Gastroesophageal sphincter (tissue), 2 donors: ENCODE measurements around the gene DCST1.

ENCODE experiments used
- POLR2A ChIP-seq, 2 donors: fragments of 450-650 bp; IDR thresholded peaks; one replicate each; pipeline ENCODE4 v1.6.1; 2017; ENCODE audit warnings: antibody characterized with exemption in 2 of 2, mild to moderate bottlenecking in 2 of 2, moderate library complexity in 1 of 2
- POLR2AphosphoS5 ChIP-seq: sonication (generic); formaldehyde crosslinking; IDR thresholded peaks from one replicate; pipeline ENCODE4 v1.6.1; 2017; ENCODE audit warnings: antibody characterized with exemption

GRCh38 chr1:155057788-155058211, 24.2 kb downstream of the DCST1 start:
- no peak for TF ChIP-seq POLR2A (IDR thresholded peaks at IDR 0.05)
- no peak for TF ChIP-seq POLR2AphosphoS5
